DMS79 (cell line): ENCODE measurements around the gene SNTB2.
A peak's percentile ranks its signal among the peaks of the same experiment; 100 is the strongest.
"Not testable (repeated sequence)": the region's sequence is repeated elsewhere in the genome, so short reads cannot be mapped to it uniquely, and the experiment has no call there.

ENCODE experiments used
- DNase-seq: peaks from one replicate; lab custom pipeline; 2025; lab: John Stamatoyannopoulos, UW

SNTB2 gene

GRCh38 chr16:69186642-69187445 lies at the start of gene SNTB2:
Gene SNTB2, plus strand, starts transcription at chr16:69187164. Its CDS starts 3 bp downstream, at chr16:69187167.
- DNase-seq: peak; percentile 33

DNA sequence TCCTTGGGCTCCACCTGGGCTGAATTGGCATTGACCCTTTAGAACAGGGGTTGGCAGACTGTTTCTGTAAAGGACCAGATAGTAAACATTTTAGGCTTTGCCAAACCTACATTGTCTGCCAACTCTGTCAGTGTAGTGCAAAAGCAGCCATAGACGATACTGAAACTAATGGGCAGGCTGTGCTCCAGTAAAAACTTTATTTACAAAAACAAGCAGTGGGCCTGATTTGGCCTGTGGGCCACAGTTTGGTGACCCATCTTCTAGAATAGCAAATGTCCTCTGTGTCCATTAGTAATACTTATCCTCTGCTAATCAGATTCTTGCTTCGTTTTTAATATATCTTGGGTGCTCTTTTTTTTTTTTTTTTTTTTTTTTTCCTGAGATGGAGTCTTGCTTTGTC lies 48.4 kb upstream of the SNTB2 start:
- DNase-seq: no peak

- DNase-seq: not testable (repeated sequence)
Observed at GRCh38 chr16:69139464-69139863, 47.5 kb upstream of the SNTB2 start.

DNA sequence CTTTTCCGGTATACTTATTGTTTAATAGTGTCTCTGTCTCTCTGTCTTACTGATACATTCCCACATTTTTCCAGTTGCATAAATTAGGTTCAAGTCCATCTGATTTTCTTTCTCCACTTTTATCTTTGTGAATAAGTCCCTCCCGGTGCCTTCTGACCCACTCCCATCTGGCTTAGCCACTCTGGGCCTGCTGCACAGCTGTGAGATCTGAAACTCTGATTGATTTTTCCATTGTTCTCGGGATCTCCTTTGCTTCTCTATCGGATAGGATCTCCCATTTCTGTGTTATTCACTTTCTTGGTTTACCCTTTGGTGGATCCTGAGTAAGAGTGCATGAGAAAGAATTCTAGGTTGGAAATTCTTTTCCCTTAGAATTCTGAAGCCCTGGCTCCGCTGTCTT lies 46.0 kb upstream of the SNTB2 start:
- DNase-seq: no peak

GRCh38 chr16:69141936-69142335 lies 45.0 kb upstream of the SNTB2 start:
- no peak for DNase-seq

GRCh38 chr16:69143116-69143515 lies 43.8 kb upstream of the SNTB2 start:
- no peak for DNase-seq

- no peak for DNase-seq
Observed at GRCh38 chr16:69145658-69146057, 41.3 kb upstream of the SNTB2 start.

DNA sequence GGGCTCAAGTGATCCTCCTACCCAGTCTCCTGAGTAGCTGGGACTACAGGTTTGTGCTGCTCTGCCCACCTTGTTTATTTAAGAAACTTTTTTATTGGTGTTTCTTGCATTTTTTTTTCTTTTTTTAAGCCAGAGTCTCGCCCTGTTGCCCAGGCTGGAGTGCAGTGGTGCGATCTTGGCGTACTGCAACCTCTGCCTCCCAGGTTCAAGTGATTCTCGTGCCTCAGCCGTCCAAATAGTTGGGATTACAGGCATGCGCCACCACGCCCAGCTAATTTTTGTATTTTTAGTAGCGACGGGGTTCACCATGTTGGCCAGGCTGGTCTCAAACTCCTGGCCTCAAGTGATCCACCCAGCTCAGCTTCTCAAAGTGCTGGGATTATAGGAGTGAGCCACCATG lies 37.3 kb upstream of the SNTB2 start:
- DNase-seq: not testable (repeated sequence)

- DNase-seq: peak; percentile 14
Observed at GRCh38 chr16:69150146-69150865, 36.7 kb upstream of the SNTB2 start.

- DNase-seq: no peak
Observed at GRCh38 chr16:69157196-69157595, 29.8 kb upstream of the SNTB2 start.

DNA sequence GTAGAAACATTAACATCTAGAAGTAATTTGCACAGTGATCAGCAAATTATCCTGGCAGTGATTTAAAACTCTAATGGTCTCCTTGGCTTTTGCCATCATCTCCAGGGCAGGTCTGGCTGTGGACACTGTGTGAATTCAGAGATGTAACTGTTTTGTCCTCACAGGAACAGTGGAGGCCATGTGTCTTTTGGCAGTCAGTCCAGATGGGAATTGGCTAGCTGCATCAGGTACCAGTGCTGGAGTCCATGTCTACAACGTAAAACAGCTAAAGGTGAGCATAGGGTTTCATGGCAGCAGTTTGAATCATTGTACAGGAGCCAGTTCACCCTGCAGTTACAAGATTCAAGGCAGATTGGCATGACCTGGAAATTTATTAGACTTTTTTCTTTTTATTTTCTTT lies 26.8 kb upstream of the SNTB2 start:
- DNase-seq: no peak

- DNase-seq: no peak
Observed at GRCh38 chr16:69165584-69165983, 21.4 kb upstream of the SNTB2 start.

DNA sequence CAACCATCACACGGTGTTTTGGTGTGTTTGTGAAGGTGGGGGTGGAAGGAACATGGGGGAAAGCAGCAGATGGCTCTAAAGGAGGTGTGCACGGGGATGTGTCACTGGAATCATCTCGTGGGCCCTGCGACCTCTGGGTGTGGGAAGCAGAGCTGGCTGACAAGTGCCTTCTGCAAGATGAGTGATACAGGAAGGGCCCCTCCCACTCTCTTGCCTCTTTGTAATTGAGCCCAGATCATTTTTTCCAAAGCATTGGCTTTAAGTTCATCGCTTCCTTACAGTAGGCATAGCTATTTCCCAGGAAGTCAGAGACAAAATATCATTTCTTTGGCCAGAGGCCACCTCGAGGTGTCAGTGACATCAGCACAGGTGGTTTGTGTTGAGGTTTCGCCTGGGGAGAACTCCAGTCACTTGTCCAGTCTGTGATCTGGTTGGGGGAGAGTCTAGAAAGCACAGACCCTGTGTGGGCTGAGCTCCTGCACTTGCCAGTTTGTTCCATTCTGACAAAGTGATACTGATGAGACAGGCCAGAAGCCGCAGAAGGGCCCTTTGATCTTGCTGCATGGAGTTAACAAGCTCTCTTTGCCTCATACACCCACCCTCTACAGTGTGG lies 20.6 kb upstream of the SNTB2 start:
- DNase-seq: no peak

DNA sequence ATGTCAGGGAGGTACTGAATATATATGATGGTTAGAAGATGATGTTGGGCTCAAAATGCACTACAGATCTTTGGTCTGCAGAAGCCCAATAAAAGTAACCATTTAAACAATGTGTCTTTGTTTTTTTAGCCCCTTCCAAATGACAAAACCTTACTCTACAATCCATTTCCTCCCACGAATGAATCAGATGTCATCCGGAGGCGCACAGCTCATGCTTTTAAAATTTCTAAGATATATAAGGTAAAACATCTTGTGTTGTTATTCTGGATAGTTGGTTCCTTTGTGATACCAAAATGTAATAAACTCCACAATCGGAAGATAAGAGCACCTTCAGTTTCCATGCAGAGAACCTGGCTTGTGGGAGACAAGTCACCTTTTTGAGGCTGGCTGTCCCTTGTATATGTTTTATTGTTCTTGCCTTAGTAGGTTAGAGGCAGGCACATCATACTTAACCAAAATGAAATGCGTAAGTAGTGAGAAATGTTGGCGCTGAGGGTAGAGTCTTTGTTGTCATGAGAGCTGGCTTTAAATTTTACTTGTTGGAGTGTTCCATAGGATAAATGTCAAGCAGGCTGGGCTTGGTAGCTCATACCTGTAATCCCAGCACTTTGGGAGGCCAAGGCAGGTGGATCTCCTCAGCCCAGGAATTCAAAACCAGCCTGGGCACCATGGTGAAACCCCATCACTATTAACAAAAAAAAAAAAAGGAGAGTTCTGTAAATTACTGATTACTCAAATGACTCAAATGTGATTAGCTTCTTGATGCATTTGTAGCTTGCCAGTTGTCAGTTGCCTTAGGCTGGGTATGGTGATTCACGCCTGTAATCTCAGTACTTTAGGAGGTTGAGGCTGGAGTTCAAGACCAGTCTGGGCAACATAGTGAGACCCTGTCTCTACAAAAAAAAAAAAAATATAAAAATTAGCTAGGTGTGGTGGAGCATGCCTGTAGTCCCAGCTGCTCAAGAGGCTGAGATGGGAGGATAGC lies 19.7 kb upstream of the SNTB2 start:
- DNase-seq: no peak

GRCh38 chr16:69169051-69169450 lies 17.9 kb upstream of the SNTB2 start:
- no peak for DNase-seq

- DNase-seq: no peak
Observed at GRCh38 chr16:69169607-69170352, 17.2 kb upstream of the SNTB2 start.

DNA sequence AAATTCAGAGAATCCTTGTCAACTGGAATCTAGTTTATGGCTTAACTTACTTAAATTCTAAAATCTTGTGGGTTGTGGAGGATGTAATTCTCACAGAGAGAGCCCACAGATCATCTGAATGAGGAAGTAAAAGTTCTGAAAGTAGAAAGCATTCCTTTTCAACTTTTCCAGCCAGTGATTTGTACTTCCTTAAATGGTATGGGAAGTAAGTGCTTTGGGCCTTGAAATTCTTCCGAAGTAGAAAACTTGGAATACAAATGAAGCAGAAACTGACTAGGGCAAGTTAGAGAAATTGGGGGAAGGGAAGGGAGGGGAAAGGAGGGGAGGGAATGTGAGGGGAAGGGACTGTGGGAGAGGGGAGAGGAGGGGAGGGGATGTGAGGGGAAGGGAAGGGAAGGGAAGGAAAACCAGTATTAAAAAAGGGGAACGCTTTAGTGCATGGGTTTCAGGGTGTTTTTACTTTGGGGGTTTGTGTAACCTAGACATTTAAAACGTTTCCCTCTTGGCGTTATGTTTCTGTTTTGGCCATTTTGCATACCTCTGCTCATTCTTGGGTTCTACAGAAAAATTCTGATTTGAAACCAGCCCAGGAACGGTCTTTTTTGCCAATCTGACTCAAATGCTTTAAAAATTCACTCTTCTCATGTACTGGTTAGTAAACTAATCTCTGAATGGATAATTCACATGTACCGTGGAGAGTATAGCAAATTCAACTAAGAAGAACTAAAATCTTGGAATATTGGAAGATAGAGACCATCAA lies 15.5 kb upstream of the SNTB2 start:
- no peak for DNase-seq

GRCh38 chr16:69176033-69176800 lies 10.7 kb upstream of the SNTB2 start:
- DNase-seq: no peak

DNA sequence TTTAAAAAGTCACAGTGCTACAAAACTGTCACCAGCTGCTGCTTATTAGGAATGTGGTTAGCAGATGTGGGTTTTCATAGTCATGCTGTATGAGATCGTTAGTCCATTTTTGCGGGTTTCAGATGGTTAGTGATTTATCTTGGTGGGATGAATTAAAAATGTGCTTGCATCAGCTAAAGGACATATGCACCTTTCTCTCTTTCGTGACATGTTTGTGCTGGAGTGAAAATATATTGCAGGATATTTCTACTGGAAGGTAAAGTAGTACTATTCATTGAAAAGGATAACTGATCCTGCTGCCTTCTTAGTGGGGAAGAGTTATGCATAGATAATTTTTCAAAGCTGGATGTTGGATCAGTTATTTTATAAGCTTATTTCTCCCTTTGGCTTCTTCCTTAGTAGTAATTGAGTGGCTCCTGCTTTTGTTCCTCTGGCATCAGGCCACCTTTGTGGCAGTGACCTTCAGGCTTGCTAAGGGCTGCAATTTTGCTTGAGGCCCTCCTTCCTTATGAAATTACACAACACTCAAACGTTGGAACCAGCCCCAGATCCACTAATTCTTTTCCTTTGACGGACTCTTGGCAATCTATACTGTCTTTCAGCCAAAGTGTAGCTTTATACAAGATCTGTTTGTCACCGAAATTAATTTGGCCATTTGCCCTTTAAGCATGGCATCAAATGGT lies 7.5 kb upstream of the SNTB2 start:
- DNase-seq: peak; percentile 70
